HepG2 (cell line): Measurements from ENCODE around the gene SLC9A1. TPM values are rescaled to one million over a fixed set of nuclear protein-coding genes. Genes with fewer than 3 reads are reported as not detected.

Source experiments
- ATAC-seq: fragments of 200-7000 bp; cut with Tn5 transposase; 3 replicates; pipeline ENCODE4 v1.9.1; 2020; ENCODE audit warnings: mild to moderate bottlenecking, moderate library complexity
- BruUV-seq: library from RNA; stranded (reverse); fragments of 400-500 nt; replicated peaks from 2 replicates; lab custom pipeline; 2021; lab: Mats Ljungman, UMichigan
- CTCF ChIA-PET: fragments of 300-600 bp; formaldehyde crosslinking; extraction: SDS; loops from one replicate; lab custom pipeline; 2021; ENCODE audit warnings: low total read pairs, inconsistent platforms, low intra/inter-chr PET ratio; lab: Yijun Ruan, JAX
- POLR2A ChIA-PET: fragments of 350-600 bp; sonication (Branson Sonifier 250); formaldehyde crosslinking; loops from one replicate; lab custom pipeline; 2020; ENCODE audit warnings: antibody characterized with exemption, inconsistent platforms; lab: Yijun Ruan, JAX
- DNase-seq: peaks from one replicate; pipeline ENCODE4 v3.0.0-alpha.2; 2015; ENCODE audit warnings: low spot score
- FAIRE-seq: peaks from 3 replicates; lab custom pipeline; 2011; peaks lifted over from hg19 to GRCh38; lab: Jason Lieb, UNC
- H2AFZ ChIP-seq: one replicate; pipeline ENCODE4 v1.6.1; 2011; ENCODE audit warnings: low read length, inconsistent platforms
- H3K27ac ChIP-seq: fragments of 300-600 bp; 3 replicates; pipeline ENCODE4 v1.8.0; 2011; ENCODE audit warnings: mixed run types, mild to moderate bottlenecking, mixed read lengths, low read length, inconsistent platforms; ENCODE audit not compliant: insufficient read depth; ENCODE audit errors: extremely low read length
- H3K27me3 ChIP-seq, 2 experiments: fragments of 200-600 bp in 1 of 2; 2 replicates in 1 of 2; 3 replicates in 1 of 2; pipeline versions ENCODE4 v1.6.0 to v1.8.0; 2011; ENCODE audit warnings: low read length in 2 of 2, mild to moderate bottlenecking in 2 of 2, moderate library complexity in 2 of 2, inconsistent platforms in 1 of 2; ENCODE audit not compliant: insufficient read depth in 2 of 2, control insufficient read depth in 1 of 2
- H3K36me3 ChIP-seq, 2 experiments: fragments of 200-600 bp in 1 of 2; replicated peaks in 1 of 2; 2 replicates in 1 of 2; 3 replicates in 1 of 2; pipeline versions ENCODE4 v1.5.1 to v1.8.0; 2011; ENCODE audit warnings: low read length in 2 of 2, inconsistent platforms in 1 of 2; ENCODE audit not compliant: insufficient read depth in 2 of 2, control insufficient read depth in 1 of 2
- H3K4me1 ChIP-seq: 2 replicates; pipeline ENCODE4 v1.5.1; 2012; ENCODE audit warnings: low read length, inconsistent platforms; ENCODE audit not compliant: insufficient read depth
- H3K4me2 ChIP-seq: 2 replicates; pipeline ENCODE4 v1.6.0; 2011; ENCODE audit warnings: low read depth, low read length, inconsistent platforms
- H3K4me3 ChIP-seq, 3 experiments: fragments of 200-600 bp in 1 of 3; sonication (generic), shearing (Covaris generic) in 1 of 3; replicated peaks in 1 of 3; 2 replicates each; pipeline ENCODE4 v1.5.1; 2011 to 2016; ENCODE audit warnings: low read length in 3 of 3, inconsistent platforms in 2 of 3, low read depth in 2 of 3, mild to moderate bottlenecking in 2 of 3, control low read depth in 1 of 3, mixed read lengths in 1 of 3; ENCODE audit not compliant: insufficient read depth in 1 of 3
- H3K79me2 ChIP-seq: one replicate; pipeline ENCODE4 v1.6.1; 2011; ENCODE audit warnings: low read length, inconsistent platforms; ENCODE audit not compliant: insufficient read depth
- H3K9ac ChIP-seq: 2 replicates; pipeline ENCODE4 v1.6.0; 2011; ENCODE audit warnings: mild to moderate bottlenecking, low read depth, low read length, inconsistent platforms; ENCODE audit not compliant: insufficient read depth
- H3K9me3 ChIP-seq: 2 replicates; pipeline ENCODE4 v1.5.1; 2012; ENCODE audit warnings: mild to moderate bottlenecking, low read length
- H4K20me1 ChIP-seq: 2 replicates; pipeline ENCODE4 v1.6.0; 2011; ENCODE audit warnings: inconsistent platforms, mild to moderate bottlenecking, low read length, moderate library complexity; ENCODE audit not compliant: insufficient read depth
- FOXO1 ChIP-seq: sonication (generic); formaldehyde crosslinking; IDR thresholded peaks from 2 replicates; pipeline ENCODE4 v1.4.0; 2020; ENCODE audit warnings: missing genetic modification reagents
- PBX3 ChIP-seq: sonication (generic); formaldehyde crosslinking; IDR thresholded peaks from 2 replicates; pipeline ENCODE4 v1.8.1; 2023; ENCODE audit warnings: missing genetic modification reagents, inconsistent platforms, borderline replicate concordance
- SMAD9 ChIP-seq: sonication (generic); formaldehyde crosslinking; IDR thresholded peaks from 2 replicates; pipeline ENCODE4 v1.5.1; 2020; ENCODE audit warnings: mild to moderate bottlenecking, missing genetic modification reagents
- SNAI1 ChIP-seq: sonication (generic); formaldehyde crosslinking; IDR thresholded peaks from 2 replicates; pipeline ENCODE4 v1.5.0; 2020; ENCODE audit warnings: mild to moderate bottlenecking, missing genetic modification reagents, borderline replicate concordance
- ZBTB43 ChIP-seq: sonication (generic); formaldehyde crosslinking; conservative IDR thresholded peaks from 2 replicates; pipeline ENCODE4 v1.4.0; 2020; ENCODE audit warnings: missing genetic modification reagents
- ZGPAT ChIP-seq: IDR thresholded peaks from 2 replicates; pipeline ENCODE4 v1.6.1; 2016; ENCODE audit warnings: mild to moderate bottlenecking
- ZMYM2 ChIP-seq: sonication (generic); formaldehyde crosslinking; IDR thresholded peaks from 2 replicates; pipeline ENCODE4 v1.8.0; 2022; ENCODE audit warnings: mild to moderate bottlenecking, missing genetic modification reagents
- ZSCAN31 ChIP-seq: sonication (generic); formaldehyde crosslinking; IDR thresholded peaks from 2 replicates; pipeline ENCODE4 v1.5.0; 2020; ENCODE audit warnings: low read depth, mild to moderate bottlenecking, missing genetic modification reagents
- WGBS: methylation state at CpG from one replicate; pipeline ENCODE4 v1.1.6; 2017; ENCODE audit warnings: low lambda C conversion rate; 5-methylcytosine and 5-hydroxymethylcytosine counted together
- in situ Hi-C: cut with HindIII; loops from 2 replicates; pipeline ENCODE4 v1.10.0; 2017; ENCODE audit warnings: low pct_unique_long_range_greater_than_20kb; ENCODE audit not compliant: extremely low pct_ligation_motif_present
- intact Hi-C: fragments of 100-400 bp; cut with micrococcal nuclease; formaldehyde crosslinking; loops from one replicate; pipeline ENCODE4 v1.10.0; 2022; ENCODE audit not compliant: unreplicated experiment
- polyA plus RNA-seq, 8 experiments: library from polyadenylated mRNA; depleted of rRNA in 3 of 8; stranded (reverse) in 7 of 8; unstranded in 1 of 8; fragments of >200 nt; fragmentation: Illumina TruSeq in 4 of 8; extraction: Trizol in 4 of 8; gene quantifications; 2 replicates each; pipeline versions ENCODE4 v1.2.1 to v1.2.3, GENCODE V29; 2011 to 2016; ENCODE audit warnings: low read depth in 4 of 8, missing spikeins in 1 of 8, mixed read lengths in 1 of 8; ENCODE audit not compliant: insufficient read depth in 1 of 8
- total RNA-seq, 5 experiments: library from RNA; depleted of rRNA; stranded (reverse); fragments of >200 nt; fragmentation: Illumina TruSeq; extraction: Trizol; gene quantifications; 2 replicates each; pipeline ENCODE4 v1.2.3, GENCODE V29; 2016; ENCODE audit warnings: low read depth in 1 of 5

The SLC9A1 gene
- total and polyA plus RNA-seq, 2 of the 13 experiments (the other 11 are each of a cell fraction or from before 2014, with no cell fraction given), result 1.4 to 2.9 TPM

- H3K36me3 ChIP-seq, result no peaks in the 10 kb centered on the region
- FAIRE-seq (no peak), DNase-seq (no peak), ATAC-seq (no peak)
- H3K27me3 ChIP-seq, result no peaks in the 10 kb centered on the region
- 94% methylated on average over 2 of the region's 2 CpGs for WGBS
- H3K9ac ChIP-seq, result no peak overlapping the region
- ChIA-PET CTCF (no interaction called here), POLR2A (no interaction called here)
- no peak overlapping the region for H3K27ac ChIP-seq
- peaks cover under 1% of the 10 kb centered on the region for H3K79me2 ChIP-seq
- no TSS peak for BruUV-seq
- H3K4me1 ChIP-seq, result peaks cover 33% of the 10 kb centered on the region
- TF ChIP-seq SNAI1 (CRISPR knock-in tag) (no peak), ZSCAN31 (CRISPR knock-in tag) (no peak), SMAD9 (no peak), PBX3 (CRISPR knock-in tag) (no peak), ZBTB43 (CRISPR knock-in tag) (no peak), FOXO1 (CRISPR knock-in tag) (no peak), ZGPAT (CRISPR knock-in tag) (no peak), ZMYM2 (CRISPR knock-in tag) (no peak)
- H3K4me2 ChIP-seq, result no peak overlapping the region
- in situ Hi-C loops, result no loop called here
- no peak overlapping the region for H3K4me3 ChIP-seq
- no peaks in the 10 kb centered on the region for H4K20me1 ChIP-seq
- intact Hi-C loops, result no loop called here
- no peak overlapping the region for H2AFZ ChIP-seq
- no peaks in the 10 kb centered on the region for H3K9me3 ChIP-seq
Measured at GRCh38 chr1:27148591-27148990, 6.3 kb downstream of the SLC9A1 start.
